ENCODE results near the gene DGKQ.
"Not testable (repeated sequence)": the region's sequence is repeated elsewhere in the genome, so short reads cannot be mapped to it uniquely, and the experiment has no call there.

Gene DGKQ

GRCh38 chr4:993111-994029 lies 20.0 kb upstream of the DGKQ start, which contains the start of gene SLC26A1:
Gene SLC26A1, minus strand, starts transcription at chr4:993404. Its CDS starts 1,701 bp downstream, at chr4:991703.
- DNase-seq: no peak

- DNase-seq: no peak
Measured at GRCh38 chr4:992297-993110, 19.1 kb upstream of the DGKQ start.

- DNase-seq: no peak
Measured at GRCh38 chr4:991451-992296, 18.3 kb upstream of the DGKQ start.

GRCh38 chr4:990746-991367 lies 17.5 kb upstream of the DGKQ start:
- DNase-seq: no peak

GRCh38 chr4:989722-990471 lies 16.5 kb upstream of the DGKQ start:
- no peak for DNase-seq

- DNase-seq: no peak
Measured at GRCh38 chr4:988726-989721, 15.7 kb upstream of the DGKQ start.

- no peak for DNase-seq
Measured at GRCh38 chr4:987624-988513, 14.5 kb upstream of the DGKQ start.

GRCh38 chr4:986879-987623 lies 13.7 kb upstream of the DGKQ start, which contains the start of gene IDUA:
Gene IDUA, plus strand, starts transcription at chr4:987044. Its CDS starts 41 bp downstream, at chr4:987085.
- DNase-seq: no peak

- no peak for DNase-seq
Measured at GRCh38 chr4:986428-986878, 13.1 kb upstream of the DGKQ start.

- DNase-seq: no peak
Measured at GRCh38 chr4:985123-985830, 11.9 kb upstream of the DGKQ start.

- no peak for DNase-seq
Measured at GRCh38 chr4:984336-985054, 11.1 kb upstream of the DGKQ start.

GRCh38 chr4:982814-983213 lies 9.4 kb upstream of the DGKQ start:
- DNase-seq: no peak

GRCh38 chr4:982291-982690 lies 8.9 kb upstream of the DGKQ start:
- DNase-seq: no peak

GRCh38 chr4:978957-979701 lies 5.8 kb upstream of the DGKQ start:
- no peak for DNase-seq

- DNase-seq: not testable (repeated sequence)
Measured at GRCh38 chr4:976016-976415, 2.6 kb upstream of the DGKQ start.

GRCh38 chr4:974668-975067 lies 1.3 kb upstream of the DGKQ start:
- DNase-seq: no peak

All from NCI-H2081 treated with DMSO at 0.1 percent for 48 hours (cell line).